Measurements from ENCODE around the gene CEP128.
A peak's percentile ranks its signal among the peaks of the same experiment; 100 is the strongest.

CEP128 gene

DNA sequence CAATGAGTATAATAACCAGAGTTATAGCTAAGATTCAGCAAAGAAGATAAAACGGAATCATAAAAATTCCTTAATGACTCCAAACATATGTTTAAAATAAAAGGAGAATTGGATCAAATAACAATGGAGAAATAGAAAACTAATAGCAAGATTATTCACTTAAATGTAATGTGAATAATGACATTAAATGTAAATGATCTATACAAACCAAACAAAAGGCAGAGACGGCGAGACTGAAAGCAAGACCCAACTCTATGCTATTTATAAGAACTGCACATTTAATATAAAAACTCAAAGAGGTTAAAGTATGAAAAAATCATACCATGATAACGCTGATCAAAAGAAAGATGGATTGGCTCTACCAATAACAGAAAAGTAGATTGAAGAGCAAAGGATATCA, 10.0 kb upstream of the CEP128 start:
- H3K36me3 ChIP-seq (ENCODE audit: control insufficient read depth in 1 of 2, insufficient read depth in 2 of 2, low read length in 2 of 2) = no peaks in the 10 kb centered on the region
- peaks cover 0 to 10% of the 10 kb centered on the region in 2 donors for H3K4me1 ChIP-seq (ENCODE audit: control insufficient read depth in 1 of 2, insufficient read depth in 2 of 2, low read length in 2 of 2)
- no peak overlapping the region for H3K4me3 ChIP-seq (ENCODE audit: low read depth in 1 of 2, low read length in 2 of 2)
- H3K27ac ChIP-seq (ENCODE audit: low read length) = no peak overlapping the region
- no peaks in the 10 kb centered on the region for H3K27me3 ChIP-seq (ENCODE audit: low read depth, low read length)
- H3K9me3 ChIP-seq (ENCODE audit: control insufficient read depth in 1 of 2, low read length in 2 of 2) = no peaks in the 10 kb centered on the region

DNA sequence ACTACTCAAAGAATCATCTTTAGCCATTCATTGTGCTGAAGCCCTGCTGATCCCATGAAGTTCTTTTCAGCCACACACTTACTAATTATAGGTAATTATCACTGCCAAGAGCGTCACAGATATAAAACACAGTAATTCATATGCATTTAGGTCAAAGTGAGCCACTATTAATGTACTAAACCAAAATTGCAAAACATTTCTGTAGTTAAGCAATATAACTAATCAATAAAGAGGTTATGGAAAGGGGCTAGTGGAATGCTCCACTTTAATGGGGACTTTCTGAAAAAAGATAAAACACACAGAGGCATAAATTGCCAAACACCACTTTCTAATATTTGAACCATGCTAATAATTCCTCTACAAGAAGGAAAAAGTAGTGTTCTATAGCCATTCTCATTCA, 6.8 kb upstream of the CEP128 start:
- H3K27me3 ChIP-seq (ENCODE audit: low read depth, low read length) = no peaks in the 10 kb centered on the region
- H3K27ac ChIP-seq (ENCODE audit: low read length) = no peak overlapping the region
- H3K4me3 ChIP-seq (ENCODE audit: low read depth in 1 of 2, low read length in 2 of 2) = no peak overlapping the region
- H3K4me1 ChIP-seq (ENCODE audit: control insufficient read depth in 1 of 2, insufficient read depth in 2 of 2, low read length in 2 of 2) = no peaks in the 10 kb centered on the region
- H3K9me3 ChIP-seq (ENCODE audit: control insufficient read depth in 1 of 2, low read length in 2 of 2) = no peaks in the 10 kb centered on the region
- no peaks in the 10 kb centered on the region for H3K36me3 ChIP-seq (ENCODE audit: control insufficient read depth in 1 of 2, insufficient read depth in 2 of 2, low read length in 2 of 2)

DNA sequence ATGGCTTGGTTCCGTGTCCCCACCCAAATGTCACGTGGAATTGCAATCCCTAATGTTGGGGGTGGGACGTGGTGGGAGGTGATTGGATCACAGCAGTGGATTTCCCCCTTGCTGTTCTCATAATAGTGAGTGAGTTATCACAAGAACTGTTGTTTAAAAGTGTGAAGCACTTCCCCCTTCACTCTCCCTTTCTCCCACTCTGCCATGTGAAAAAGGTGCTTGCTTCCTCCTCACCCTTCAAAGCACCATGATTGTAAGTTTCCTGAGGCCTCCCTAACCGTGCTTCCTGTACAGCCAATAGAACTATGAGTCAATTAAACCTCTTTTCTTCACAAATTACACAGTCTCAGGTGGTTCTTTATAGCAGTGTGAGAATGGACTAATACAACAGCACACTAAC, 5.3 kb upstream of the CEP128 start:
- H3K4me3 ChIP-seq (ENCODE audit: low read depth in 1 of 2, low read length in 2 of 2) = no peak overlapping the region
- H3K27me3 ChIP-seq (ENCODE audit: low read depth, low read length) = no peaks in the 10 kb centered on the region
- no peaks in the 10 kb centered on the region for H3K36me3 ChIP-seq (ENCODE audit: control insufficient read depth in 1 of 2, insufficient read depth in 2 of 2, low read length in 2 of 2)
- no peaks in the 10 kb centered on the region for H3K9me3 ChIP-seq (ENCODE audit: control insufficient read depth in 1 of 2, low read length in 2 of 2)
- H3K27ac ChIP-seq (ENCODE audit: low read length) = no peak overlapping the region
- peaks cover 0 to 8% of the 10 kb centered on the region in 2 donors for H3K4me1 ChIP-seq (ENCODE audit: control insufficient read depth in 1 of 2, insufficient read depth in 2 of 2, low read length in 2 of 2)

DNA sequence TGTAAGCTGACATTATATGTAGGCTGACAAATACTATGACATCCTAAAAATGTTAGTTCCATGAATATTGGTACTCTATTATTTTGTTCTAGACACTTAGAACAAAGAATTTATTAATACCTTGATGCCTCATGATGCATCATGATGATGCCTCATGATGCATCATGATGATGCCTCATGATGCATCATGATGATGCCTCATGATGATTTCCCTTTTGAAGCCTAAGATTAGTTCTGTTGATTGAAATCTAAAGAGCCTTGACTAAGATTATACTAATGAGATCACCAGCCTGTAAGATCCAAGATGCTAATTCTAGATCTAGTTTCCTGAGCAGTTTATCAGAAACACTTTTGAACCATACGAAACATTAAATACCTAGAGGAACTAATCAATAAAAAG, 4.6 kb upstream of the CEP128 start:
- no peak overlapping the region for H3K4me3 ChIP-seq (ENCODE audit: low read depth in 1 of 2, low read length in 2 of 2)
- H3K9me3 ChIP-seq (ENCODE audit: control insufficient read depth in 1 of 2, low read length in 2 of 2) = no peaks in the 10 kb centered on the region
- no peak overlapping the region for H3K27ac ChIP-seq (ENCODE audit: low read length)
- peaks cover 0 to 10% of the 10 kb centered on the region in 2 donors for H3K4me1 ChIP-seq (ENCODE audit: control insufficient read depth in 1 of 2, insufficient read depth in 2 of 2, low read length in 2 of 2)
- no peaks in the 10 kb centered on the region for H3K27me3 ChIP-seq (ENCODE audit: low read depth, low read length)
- H3K36me3 ChIP-seq (ENCODE audit: control insufficient read depth in 1 of 2, insufficient read depth in 2 of 2, low read length in 2 of 2) = no peaks in the 10 kb centered on the region

DNA sequence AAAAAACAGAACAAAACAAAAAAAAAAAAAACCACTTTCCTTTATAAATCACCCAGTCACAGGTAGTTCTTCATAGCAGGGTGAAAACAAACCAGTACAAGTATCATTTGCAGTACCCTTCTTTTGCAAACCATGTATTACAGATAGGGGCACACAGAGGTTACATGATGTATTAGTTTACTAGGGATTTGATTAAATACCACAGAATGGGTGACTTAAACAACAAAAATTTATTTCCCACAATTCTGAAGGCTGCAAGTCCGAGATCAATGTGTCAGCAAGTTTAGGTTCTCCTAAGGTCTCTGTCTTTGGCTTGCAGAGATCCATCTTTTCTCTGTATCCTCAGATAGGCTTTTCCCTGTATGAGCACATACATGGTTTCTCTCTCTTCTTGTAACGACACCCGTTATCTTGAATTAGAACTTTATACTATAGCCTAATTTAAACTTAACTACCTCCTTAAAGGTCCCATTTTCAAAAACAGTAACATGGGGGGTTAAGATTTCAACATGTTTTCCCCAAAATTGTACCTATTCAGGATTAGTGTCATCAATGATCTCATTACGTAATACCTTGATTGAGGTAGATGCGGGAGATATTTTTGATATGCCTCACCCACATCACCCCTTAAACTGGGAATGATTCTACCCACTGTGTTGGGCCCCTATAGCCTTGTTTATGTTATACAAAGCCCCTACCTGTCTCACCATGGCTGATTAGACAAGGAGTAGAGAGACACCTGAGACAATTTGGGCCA, 3.5 kb upstream of the CEP128 start:
- no peaks in the 10 kb centered on the region for H3K9me3 ChIP-seq (ENCODE audit: control insufficient read depth in 1 of 2, low read length in 2 of 2)
- H3K4me3 ChIP-seq (ENCODE audit: low read depth in 1 of 2, low read length in 2 of 2) = no peak overlapping the region
- H3K27me3 ChIP-seq (ENCODE audit: low read depth, low read length) = no peaks in the 10 kb centered on the region
- H3K27ac ChIP-seq (ENCODE audit: low read length) = no peak overlapping the region
- peaks cover 0 to 17% of the 10 kb centered on the region in 2 donors for H3K4me1 ChIP-seq (ENCODE audit: control insufficient read depth in 1 of 2, insufficient read depth in 2 of 2, low read length in 2 of 2)
- no peaks in the 10 kb centered on the region for H3K36me3 ChIP-seq (ENCODE audit: control insufficient read depth in 1 of 2, insufficient read depth in 2 of 2, low read length in 2 of 2)

DNA sequence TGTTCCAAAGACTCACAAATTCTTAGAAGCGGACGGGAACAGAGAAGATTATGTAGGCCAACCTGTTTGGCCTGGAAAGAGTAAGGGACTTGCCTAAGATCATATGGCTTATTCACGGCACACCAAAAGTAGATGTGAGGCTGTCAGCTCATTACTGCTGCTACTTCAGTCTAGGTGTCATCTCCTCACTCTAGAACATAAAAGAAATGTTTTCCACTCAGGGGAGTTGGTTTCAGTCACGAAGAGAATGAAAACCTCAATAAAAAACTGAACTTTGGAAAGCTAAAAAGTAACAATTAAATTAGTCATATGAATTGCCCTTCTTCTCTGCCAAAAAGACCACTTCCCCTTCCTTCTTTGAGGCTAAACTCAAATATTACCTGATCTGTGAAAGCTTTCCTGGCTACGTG, 658 bp upstream of the CEP128 start:
- Histone ChIP-seq H3K27ac (ENCODE audit: low read length) (no peak overlapping the region), H3K36me3 (ENCODE audit: control insufficient read depth in 1 of 2, insufficient read depth in 2 of 2, low read length in 2 of 2) (no peaks in the 10 kb centered on the region), H3K27me3 (ENCODE audit: low read depth, low read length) (no peaks in the 10 kb centered on the region), H3K4me3 (ENCODE audit: low read depth in 1 of 2, low read length in 2 of 2) (peak overlapping the region; percentile 64 to 98), H3K9me3 (ENCODE audit: control insufficient read depth in 1 of 2, low read length in 2 of 2) (no peaks in the 10 kb centered on the region), H3K4me1 (ENCODE audit: control insufficient read depth in 1 of 2, insufficient read depth in 2 of 2, low read length in 2 of 2) (peaks cover 0 to 17% of the 10 kb centered on the region in 2 donors)

DNA sequence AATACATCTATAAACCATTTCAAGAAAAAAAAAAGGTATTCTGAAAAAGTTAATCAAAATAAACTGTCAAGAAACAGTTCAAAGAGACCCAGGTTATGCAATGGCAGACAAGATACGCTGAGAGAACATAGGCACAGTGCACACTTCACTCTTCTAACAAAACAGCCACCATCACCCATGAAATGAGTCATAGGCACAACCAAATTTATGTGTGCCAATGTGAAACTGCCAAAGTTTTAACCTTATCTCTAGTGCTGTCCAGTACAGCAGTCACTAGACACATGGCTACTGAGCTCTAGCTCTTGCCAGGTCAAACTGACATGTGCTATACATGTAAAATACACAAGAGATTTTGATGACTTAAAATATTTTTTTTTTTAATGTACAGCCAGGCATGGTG, 1.4 kb downstream of the CEP128 start:
- Histone ChIP-seq H3K36me3 (ENCODE audit: control insufficient read depth in 1 of 2, insufficient read depth in 2 of 2, low read length in 2 of 2) (no peaks in the 10 kb centered on the region), H3K4me1 (ENCODE audit: control insufficient read depth in 1 of 2, insufficient read depth in 2 of 2, low read length in 2 of 2) (peaks cover 0 to 17% of the 10 kb centered on the region in 2 donors), H3K27me3 (ENCODE audit: low read depth, low read length) (no peaks in the 10 kb centered on the region), H3K4me3 (ENCODE audit: low read depth in 1 of 2, low read length in 2 of 2) (no peak overlapping the region), H3K9me3 (ENCODE audit: control insufficient read depth in 1 of 2, low read length in 2 of 2) (no peaks in the 10 kb centered on the region), H3K27ac (ENCODE audit: low read length) (no peak overlapping the region)

DNA sequence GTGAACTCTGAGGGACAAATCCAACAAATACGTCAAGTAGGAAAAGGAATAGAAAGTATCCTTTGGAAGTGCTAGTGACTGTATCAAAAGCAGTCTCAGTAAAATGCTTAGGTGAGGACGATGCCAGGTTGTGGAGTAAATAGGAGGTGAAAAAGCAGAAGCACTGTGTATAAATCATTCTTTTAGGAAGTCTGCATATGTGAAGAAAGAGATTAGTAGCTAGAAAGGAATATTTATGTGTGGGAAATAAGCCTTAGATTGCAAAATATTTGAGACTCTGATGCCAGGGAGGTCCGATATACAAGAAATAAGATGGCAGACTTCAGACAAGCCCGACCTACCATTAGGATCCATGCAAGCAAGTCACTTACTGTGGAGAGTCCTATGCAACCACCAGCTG, 7.9 kb downstream of the CEP128 start:
- no peaks in the 10 kb centered on the region for H3K27me3 ChIP-seq (ENCODE audit: low read depth, low read length)
- H3K4me3 ChIP-seq (ENCODE audit: low read depth in 1 of 2, low read length in 2 of 2) = no peak overlapping the region
- no peaks in the 10 kb centered on the region for H3K9me3 ChIP-seq (ENCODE audit: control insufficient read depth in 1 of 2, low read length in 2 of 2)
- no peaks in the 10 kb centered on the region for H3K36me3 ChIP-seq (ENCODE audit: control insufficient read depth in 1 of 2, insufficient read depth in 2 of 2, low read length in 2 of 2)
- H3K27ac ChIP-seq (ENCODE audit: low read length) = no peak overlapping the region
- no peaks in the 10 kb centered on the region for H3K4me1 ChIP-seq (ENCODE audit: control insufficient read depth in 1 of 2, insufficient read depth in 2 of 2, low read length in 2 of 2)

DNA sequence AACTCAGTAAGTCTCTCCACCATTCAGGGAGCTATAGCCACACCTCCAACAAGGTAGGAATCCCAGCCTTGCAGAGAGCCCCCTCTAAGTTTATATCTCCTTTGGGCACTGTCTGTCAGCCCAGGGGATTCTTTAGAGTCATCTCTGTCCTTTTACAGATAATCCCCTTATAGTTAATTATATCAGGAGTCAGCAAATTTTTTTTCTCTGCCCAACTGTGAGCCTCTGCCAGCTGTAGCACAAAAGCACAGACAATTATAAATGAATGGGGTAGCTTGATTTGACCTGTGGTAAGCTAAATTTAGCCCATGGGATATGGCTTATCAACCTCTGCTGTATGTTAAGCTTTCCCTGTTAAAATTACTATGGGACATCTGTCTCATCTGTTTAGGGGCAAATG, 8.3 kb downstream of the CEP128 start:
- no peaks in the 10 kb centered on the region for H3K27me3 ChIP-seq (ENCODE audit: low read depth, low read length)
- no peak overlapping the region for H3K27ac ChIP-seq (ENCODE audit: low read length)
- no peaks in the 10 kb centered on the region for H3K36me3 ChIP-seq (ENCODE audit: control insufficient read depth in 1 of 2, insufficient read depth in 2 of 2, low read length in 2 of 2)
- H3K9me3 ChIP-seq (ENCODE audit: control insufficient read depth in 1 of 2, low read length in 2 of 2) = no peaks in the 10 kb centered on the region
- H3K4me1 ChIP-seq (ENCODE audit: control insufficient read depth in 1 of 2, insufficient read depth in 2 of 2, low read length in 2 of 2) = no peaks in the 10 kb centered on the region
- H3K4me3 ChIP-seq (ENCODE audit: low read depth in 1 of 2, low read length in 2 of 2) = no peak overlapping the region

DNA sequence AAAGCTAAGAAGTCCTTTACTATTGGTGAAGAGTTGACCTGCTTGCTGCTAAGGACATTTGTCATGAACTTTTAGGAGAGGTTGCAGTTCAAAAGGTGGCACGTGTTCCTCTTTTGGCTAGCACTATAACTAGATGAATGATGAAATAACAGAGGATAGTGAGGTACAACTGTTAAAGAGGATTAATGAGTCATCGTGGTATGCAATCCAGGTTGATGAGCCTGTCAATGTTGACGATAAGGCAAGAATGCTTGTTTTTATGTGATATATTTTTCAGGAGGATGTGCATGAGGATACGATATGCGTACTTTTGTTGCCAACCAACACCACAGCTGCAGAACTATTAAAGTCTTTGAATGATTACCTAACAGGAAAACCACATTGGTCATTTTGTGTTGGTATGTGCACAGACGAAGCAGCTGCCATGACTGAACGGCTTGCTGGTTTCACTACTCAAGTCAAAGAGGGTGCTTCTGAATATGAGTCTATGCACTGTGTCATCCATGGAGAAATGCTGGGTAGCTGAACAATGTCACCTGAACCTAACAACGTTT, 10.6 kb downstream of the CEP128 start:
- Histone ChIP-seq H3K4me3 (ENCODE audit: low read depth in 1 of 2, low read length in 2 of 2) (no peak overlapping the region), H3K36me3 (ENCODE audit: control insufficient read depth in 1 of 2, insufficient read depth in 2 of 2, low read length in 2 of 2) (no peaks in the 10 kb centered on the region), H3K27me3 (ENCODE audit: low read depth, low read length) (no peaks in the 10 kb centered on the region), H3K4me1 (ENCODE audit: control insufficient read depth in 1 of 2, insufficient read depth in 2 of 2, low read length in 2 of 2) (no peaks in the 10 kb centered on the region), H3K27ac (ENCODE audit: low read length) (no peak overlapping the region), H3K9me3 (ENCODE audit: control insufficient read depth in 1 of 2, low read length in 2 of 2) (no peaks in the 10 kb centered on the region)

DNA sequence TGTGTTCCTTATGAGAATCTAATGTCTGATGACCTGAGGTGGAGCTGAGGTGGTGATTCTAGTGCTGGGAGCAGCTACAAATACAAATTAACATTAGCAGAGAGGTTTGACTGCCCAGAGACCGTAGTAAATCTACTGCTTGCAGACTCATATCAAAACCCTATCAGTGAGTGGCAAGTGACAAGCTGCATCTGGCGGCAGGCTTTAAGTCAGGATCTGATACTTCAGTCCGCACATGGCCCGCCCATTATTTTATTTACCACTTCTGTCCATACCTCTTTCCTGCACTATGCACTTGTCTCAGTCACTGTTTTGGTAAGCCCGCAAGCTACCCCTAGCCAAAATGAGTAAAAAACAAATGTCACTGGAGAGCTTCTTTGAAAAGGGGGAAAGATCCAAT, 11.4 kb downstream of the CEP128 start:
- no peaks in the 10 kb centered on the region for H3K4me1 ChIP-seq (ENCODE audit: control insufficient read depth in 1 of 2, insufficient read depth in 2 of 2, low read length in 2 of 2)
- no peaks in the 10 kb centered on the region for H3K36me3 ChIP-seq (ENCODE audit: control insufficient read depth in 1 of 2, insufficient read depth in 2 of 2, low read length in 2 of 2)
- H3K4me3 ChIP-seq (ENCODE audit: low read depth in 1 of 2, low read length in 2 of 2) = no peak overlapping the region
- no peak overlapping the region for H3K27ac ChIP-seq (ENCODE audit: low read length)
- H3K27me3 ChIP-seq (ENCODE audit: low read depth, low read length) = no peaks in the 10 kb centered on the region
- H3K9me3 ChIP-seq (ENCODE audit: control insufficient read depth in 1 of 2, low read length in 2 of 2) = no peaks in the 10 kb centered on the region

Data from muscle layer of duodenum (tissue), 2 donors.